GM19468 (cell line): ENCODE data around the gene PRKN.

Source experiments
- ATAC-seq: cut with Tn5 transposase; IDR thresholded peaks from one replicate; pipeline ENCODE4 v1.9.1; 2021; ENCODE audit warnings: mild to moderate bottlenecking, moderate library complexity, moderate number of reproducible peaks; ENCODE audit not compliant: unreplicated experiment; ENCODE audit errors: extremely low read depth

The PRKN gene

GRCh38 chr6:162481938-162482337 is 245.6 kb downstream of the PRKN start:
- ATAC-seq = no peak

DNA sequence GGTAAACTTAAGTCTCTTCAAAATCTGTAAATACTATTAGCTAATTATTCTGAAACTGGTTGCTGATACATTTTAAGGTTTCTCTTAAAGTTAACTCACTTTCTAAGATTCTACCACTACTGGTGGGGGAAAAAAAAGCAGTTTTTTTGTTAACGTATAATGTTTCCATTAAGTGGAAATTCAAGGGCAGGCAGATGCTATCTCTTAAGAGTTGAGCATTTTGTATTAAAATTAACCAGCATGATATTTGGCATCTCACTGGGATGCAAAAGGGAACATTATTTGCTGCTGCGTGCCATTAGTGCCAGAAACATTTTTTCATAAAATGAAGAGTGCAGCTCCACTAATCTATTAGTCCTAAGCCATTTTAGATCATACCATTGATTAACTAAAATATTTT is 246.2 kb downstream of the PRKN start:
- no peak for ATAC-seq

DNA sequence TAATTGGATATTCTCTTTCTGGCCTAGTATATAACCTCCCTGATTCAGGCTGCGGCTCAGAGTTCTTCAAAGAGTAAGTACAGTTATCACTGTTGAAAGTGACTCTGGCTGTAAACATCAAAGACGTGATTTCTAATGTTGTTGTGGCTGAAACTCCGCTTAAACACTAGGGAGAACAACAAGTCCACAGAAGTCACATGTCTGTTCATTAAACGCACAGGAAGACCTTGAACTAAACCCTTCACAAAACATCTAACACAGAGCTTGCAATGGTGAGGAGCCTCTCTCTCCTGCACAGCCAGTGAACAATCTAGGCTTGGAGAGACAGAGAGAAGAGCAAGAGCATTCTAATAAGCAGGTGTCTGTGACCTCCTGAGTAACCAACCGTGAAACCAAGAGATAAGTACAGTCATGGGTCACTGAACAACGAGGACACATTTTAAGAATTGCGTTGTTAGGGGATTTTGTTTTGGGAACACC is 249.3 kb downstream of the PRKN start:
- ATAC-seq = no peak

GRCh38 chr6:162474722-162475121 is 252.8 kb downstream of the PRKN start:
- no peak for ATAC-seq

DNA sequence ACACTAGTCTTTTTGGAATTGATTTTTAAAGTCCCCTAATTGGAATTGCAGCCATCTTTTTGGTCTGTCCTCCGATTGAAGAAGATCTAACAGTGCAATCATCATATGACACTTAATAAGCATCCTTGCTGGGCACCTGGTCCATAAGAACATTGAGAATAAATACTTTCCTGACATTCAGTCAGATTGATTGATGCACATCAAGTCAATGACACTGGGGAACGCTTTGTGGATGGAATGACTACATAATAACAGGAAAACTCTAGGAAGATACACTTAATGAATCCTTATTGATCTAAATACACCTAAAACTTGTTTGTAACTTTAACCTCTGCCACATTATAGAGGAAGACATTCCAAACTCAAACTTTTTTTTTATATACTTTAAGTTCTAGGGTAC is 255.7 kb downstream of the PRKN start:
- ATAC-seq = no peak

DNA sequence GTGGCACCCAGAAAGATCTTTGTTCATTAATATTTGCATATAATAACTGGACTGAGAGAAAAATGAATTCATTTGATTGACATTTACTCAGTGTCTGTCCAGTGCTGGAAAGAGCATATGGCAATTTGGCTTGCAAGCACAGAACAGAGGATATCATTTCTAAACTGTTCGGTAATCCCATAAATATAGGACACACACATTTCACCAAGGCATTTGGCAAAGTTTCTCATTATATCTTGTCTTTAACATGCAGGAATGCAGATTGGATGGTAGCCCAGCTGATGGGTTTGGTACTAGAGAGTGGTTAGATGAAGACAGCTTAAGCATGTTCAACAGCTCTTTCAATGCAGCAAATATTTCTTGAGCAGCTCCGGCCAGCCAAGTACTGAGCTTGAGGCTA is 259.2 kb downstream of the PRKN start:
- ATAC-seq = no peak

DNA sequence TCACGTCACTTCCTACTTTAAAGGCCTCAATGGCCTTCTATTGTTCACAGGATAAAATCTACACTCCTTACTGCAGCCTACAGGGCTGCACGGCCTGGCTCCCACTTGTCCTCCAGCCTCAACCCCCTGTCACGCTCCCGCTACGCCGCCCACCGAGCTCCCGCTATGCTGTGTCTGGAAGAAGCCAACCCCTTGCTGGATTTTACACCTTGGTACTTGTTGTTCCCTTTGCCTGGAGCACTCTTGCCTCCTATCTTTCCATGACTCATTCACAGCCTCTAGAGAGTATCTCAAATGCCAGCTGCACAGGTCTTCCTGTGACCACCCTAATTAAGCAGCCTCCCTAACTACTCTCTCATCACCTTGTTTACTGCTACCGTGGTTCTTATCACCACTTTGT is 259.9 kb downstream of the PRKN start:
- ATAC-seq = no peak

GRCh38 chr6:162463576-162463975 is 264.0 kb downstream of the PRKN start:
- ATAC-seq = no peak

DNA sequence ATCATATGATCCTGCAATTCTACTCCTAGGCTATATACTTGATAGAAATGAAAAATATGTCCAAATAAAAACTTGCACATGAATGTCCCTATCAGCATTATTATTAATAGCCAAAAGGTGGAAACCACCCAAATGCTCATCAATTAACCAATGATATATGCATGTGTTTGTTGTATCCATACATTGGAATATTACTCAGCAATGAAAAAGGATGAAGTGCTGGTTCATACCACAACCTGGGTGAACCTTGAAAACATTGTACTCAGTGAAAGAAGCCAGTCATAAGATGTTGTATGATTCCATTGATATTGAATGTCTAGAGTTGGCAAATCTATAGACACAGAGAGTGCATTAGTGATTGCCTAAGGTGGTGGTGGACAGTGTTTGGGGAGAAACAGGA is 267.6 kb downstream of the PRKN start:
- ATAC-seq = no peak

DNA sequence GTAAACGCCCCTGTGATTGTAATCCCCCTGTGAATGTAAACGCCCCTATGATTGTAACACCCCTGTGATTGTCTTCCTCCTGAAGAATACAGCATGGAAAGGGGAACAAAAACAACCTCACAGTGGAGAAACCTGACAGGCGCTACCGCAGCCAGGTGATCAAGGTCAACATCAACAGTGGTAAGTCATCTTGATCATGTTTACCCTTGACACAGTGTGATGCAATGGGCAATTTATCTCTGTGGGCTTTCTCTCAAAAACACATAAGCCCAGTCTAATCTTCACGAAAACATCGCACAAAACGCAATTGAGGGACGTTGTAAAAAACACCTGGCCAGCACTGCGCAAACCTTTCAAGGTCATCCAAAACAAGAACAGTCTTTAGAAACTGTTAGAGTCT is 277.2 kb downstream of the PRKN start:
- no peak for ATAC-seq

DNA sequence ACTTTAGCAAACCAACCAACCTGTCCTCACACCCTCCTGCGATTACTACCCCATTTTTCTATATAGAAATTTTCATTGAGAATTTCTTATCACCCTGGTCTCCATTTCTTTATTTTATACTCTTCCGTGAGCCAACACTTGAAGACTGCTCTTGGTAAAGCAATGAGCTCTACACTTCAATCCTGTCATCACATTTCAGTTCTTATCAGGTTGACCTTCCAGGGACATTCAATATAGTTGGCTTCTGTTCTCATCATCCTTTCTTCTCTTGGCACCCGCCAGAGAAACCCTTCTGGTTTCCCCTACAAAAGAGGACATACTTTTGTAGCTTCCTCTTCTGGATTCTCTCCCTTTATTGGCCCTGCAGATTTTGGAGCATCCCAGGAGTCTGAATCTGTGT is 279.3 kb downstream of the PRKN start:
- no peak for ATAC-seq

DNA sequence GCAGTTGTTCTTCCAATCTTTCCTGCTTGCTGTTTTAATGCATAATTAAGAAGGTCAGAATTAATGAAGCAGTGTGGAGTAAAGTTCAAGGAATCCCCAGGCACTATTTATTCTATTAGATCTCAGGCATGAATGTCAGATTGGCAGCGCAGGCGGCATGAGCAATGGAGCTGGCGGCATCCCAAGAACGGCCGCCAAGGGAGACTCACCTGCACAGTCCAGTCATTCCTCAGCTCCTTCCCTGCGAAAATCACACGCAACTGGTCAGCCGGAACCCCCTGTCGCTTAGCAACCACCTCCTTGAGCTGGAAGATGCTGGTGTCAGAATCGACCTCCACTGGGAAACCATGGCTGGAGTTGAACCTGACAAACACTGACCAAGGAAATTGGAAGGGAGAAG is 284.5 kb downstream of the PRKN start:
- ATAC-seq = no peak

GRCh38 chr6:162442687-162443086 is 284.9 kb downstream of the PRKN start:
- no peak for ATAC-seq

- ATAC-seq = no peak
These were observed 285.6 kb downstream of the PRKN start for GRCh38 chr6:162441991-162442390.

- ATAC-seq = no peak
These were observed 288.6 kb downstream of the PRKN start for GRCh38 chr6:162438980-162439379.

DNA sequence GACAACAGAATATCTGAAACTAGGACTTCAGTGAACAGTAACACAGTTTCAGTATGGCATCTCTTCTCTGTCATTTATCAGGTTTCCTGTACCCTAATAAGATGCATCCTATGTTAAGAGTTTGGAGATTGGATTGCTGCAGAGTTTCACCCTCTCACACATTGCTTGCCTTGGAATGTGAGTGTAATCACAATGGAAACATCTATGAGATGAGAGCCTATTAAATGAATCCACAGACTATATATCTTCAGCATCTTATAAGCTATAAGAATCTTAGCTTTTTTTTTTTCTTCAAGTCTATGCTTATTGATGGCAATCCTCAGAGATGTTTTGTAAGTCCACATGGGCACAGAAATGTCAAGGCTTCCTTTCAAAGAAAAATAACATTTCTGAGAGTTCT is 292.5 kb downstream of the PRKN start:
- ATAC-seq = no peak

- no peak for ATAC-seq
These were observed 306.6 kb downstream of the PRKN start for GRCh38 chr6:162421004-162421403.

- no peak for ATAC-seq
These were observed 310.6 kb downstream of the PRKN start for GRCh38 chr6:162416831-162417537.

- no peak for ATAC-seq
These were observed 311.3 kb downstream of the PRKN start for GRCh38 chr6:162416307-162416706.

DNA sequence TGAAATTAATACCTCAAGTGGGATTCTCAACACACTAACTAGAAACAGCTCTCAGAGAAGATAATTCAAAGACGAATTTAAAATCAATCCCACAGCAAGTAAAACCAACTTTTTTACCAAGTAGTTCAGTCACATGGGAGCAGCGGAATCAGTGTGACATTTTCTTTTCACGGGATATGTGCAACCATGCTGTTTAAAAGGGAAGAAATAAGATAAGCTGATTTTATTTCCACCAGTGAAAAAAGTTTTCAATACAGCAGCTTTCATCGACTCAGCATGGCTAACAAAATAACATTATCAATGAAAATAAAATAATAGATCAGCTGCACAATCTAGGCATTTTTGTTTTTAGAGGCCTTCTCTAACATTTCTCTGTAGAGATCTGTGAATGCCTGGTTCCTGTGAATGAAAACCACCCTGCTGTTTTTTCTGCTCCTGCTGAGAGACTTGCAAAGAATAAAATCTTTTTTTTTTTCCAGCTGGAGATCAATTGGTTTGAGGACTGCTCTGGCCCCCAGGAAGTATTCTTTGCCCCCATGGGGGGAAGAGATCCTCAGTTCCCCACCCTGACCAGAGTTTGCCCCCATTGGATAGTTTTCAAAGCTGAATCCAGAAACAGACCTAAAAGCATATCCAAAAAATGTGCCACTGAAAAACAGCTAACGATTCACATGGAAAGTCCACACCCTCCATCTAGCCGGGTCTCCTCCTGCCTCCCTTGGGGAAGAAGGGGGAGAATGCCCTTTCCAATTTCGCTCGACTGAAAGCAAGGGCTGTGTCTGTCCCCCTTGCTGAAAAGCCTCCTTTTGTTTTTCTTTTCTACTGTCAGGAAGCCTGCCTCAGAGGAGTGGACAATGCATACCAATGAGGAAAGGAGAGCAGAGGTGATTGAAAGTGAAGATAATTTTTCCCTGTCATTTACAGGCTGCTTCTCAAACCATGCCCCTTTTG is 317.6 kb downstream of the PRKN start:
- ATAC-seq = no peak

DNA sequence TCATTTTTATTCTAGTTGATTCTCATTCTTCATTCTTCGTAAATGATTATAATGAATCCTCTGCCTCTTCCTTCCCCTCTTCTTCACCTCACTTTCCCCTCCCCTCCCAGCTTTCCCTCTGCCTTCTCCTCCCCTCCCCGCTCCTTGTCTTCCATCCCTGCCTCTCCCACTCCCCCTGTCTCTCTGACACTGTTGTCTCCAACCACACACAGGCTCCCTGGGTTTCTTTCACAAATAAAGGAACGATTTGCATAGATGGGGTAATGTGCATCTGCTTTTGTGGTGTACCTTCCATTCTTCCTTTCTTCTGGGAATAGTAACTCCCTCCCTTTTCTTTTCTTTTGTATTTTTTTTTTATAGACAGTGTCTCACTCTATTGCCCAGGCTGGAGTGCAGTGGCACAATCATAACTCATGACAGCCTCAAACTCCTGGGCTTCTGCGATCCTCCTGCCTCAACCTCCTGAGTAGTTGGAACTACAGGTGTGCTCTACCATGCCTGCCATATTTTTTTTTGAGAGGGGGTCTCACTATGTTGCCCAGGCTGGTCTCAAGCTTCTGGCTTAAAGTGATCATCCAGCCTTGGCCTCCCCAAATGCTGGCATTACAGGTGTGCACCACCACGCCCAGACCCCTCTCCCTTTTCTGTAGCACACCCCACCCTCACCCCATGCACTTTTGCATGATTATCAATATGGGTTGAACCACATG is 318.6 kb downstream of the PRKN start:
- no peak for ATAC-seq
